ENCODE data around the gene CHRNE. TPM values are rescaled to one million over a fixed set of nuclear protein-coding genes. Genes with fewer than 3 reads are reported as not detected.
A peak's percentile ranks its signal among the peaks of the same experiment; 100 is the strongest.

CHRNE gene
- polyA plus RNA-seq (2012; ENCODE audit: missing spikeins): 0.76 TPM

DNA sequence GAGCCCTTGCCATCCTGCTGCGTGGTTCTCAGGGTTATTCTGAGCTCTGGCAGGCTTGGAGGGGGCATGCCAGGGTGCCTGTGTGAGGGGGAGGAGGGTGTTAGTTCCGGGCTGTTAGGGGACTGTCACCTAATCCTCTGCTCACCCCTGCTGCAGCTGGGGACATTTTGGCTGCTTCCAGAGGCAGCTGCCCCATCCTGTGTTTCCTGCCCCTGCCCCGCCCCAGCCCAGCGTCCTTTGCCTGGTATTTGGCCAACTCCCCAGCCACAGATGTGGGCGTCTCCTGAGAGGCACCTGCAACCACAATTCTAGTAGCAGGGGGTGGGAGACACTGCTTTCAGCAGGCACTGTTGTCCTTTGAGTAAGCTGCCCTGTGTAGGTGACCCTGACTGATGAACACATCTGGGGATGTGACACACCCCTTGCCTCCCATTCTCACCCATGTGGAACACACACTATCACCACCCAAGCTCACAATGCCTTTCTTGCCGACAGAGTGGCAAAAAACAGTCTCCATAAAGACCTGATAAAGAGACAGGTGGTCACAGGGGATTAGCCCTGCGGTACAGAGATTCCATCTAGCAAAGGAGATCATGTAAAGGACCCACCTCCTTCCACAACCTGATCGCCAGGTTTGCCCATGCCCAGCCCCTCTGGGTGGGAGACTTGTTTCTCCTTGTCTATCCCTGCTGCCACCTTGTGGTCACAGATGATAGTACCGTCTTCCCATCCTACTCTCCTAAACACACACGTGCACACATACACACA, at the start of gene CHRNE:
Gene CHRNE (minus strand): TSS at position 48 of the 768 bp plus-strand sequence. CDS start 35 bp downstream, at position 13.
- TF ChIP-seq POLR2AphosphoS5 (IDR thresholded peaks at IDR 0.05; ENCODE audit: low read depth, low read length) (no peak), POLR2A (IDR thresholded peaks at IDR 0.05; ENCODE audit: low read depth, low read length) (no peak), TAF1 (IDR thresholded peaks at IDR 0.05; ENCODE audit: borderline replicate concordance, low read depth, low read length) (no peak)
- FAIRE-seq (peak; percentile 95), DNase-seq (ENCODE audit: insufficient read length) (peak; percentile 41)

DNA sequence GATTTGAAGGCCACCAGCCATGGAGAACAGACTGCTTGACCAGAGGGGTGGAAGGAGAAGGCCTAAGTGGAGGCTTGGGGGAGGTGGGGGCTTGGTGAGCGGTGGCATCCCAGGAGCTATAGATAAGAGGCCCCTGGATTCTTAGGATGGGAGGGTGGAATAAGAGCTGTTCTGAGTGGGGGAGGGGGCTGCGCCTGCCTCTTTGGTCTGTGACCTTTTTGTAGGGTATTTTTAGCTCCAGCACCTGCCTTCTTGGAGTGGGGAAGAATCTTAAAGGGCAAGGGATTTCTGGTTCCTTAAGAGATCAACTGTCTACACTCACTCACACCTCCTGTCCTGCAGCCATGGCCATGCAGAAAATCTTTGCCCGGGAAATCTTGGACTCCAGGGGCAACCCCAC, 48.6 kb upstream of the CHRNE start:
- TF ChIP-seq TAF1 (IDR thresholded peaks at IDR 0.05; ENCODE audit: borderline replicate concordance, low read depth, low read length) (no peak), POLR2A (IDR thresholded peaks at IDR 0.05; ENCODE audit: low read depth, low read length) (no peak), POLR2AphosphoS5 (IDR thresholded peaks at IDR 0.05; ENCODE audit: low read depth, low read length) (no peak)
- no peak for FAIRE-seq
- no peak for DNase-seq (ENCODE audit: insufficient read length)

DNA sequence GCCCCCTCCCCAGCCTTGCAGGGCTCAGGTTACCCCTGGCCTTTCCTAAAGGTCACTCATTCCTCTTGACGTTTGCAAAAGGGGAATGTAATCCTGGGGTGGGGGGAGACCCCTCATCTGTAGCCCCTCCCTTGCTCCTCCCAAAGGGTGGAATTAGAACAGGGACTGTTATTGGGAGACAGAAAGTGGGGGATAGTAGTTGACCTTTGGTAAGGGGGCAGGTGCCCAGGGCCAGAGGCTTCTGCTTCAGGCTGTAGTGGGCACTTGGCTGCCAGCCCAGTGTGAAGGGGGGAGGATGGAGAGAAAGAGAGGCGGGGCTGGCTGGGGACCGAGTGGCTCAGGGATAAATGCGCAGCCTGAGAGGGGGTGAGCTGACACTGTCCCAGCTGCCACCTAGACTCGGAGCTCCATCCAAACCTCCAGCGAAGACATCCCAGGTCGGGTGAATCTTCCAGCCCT, 47.9 kb upstream of the CHRNE start, which contains the start of gene ENO3:
Gene ENO3 (plus strand): TSS at position 374 of the 459 bp plus-strand sequence. CDS start 711 bp downstream, outside the sequence.
- TF ChIP-seq POLR2A (IDR thresholded peaks at IDR 0.05; ENCODE audit: low read depth, low read length): no peak
- TF ChIP-seq TAF1 (IDR thresholded peaks at IDR 0.05; ENCODE audit: borderline replicate concordance, low read depth, low read length): no peak
- no peak; the same call in 1 of the 2 replicates for TF ChIP-seq POLR2AphosphoS5 (IDR thresholded peaks at IDR 0.05; ENCODE audit: low read depth, low read length)
- no peak for DNase-seq (ENCODE audit: insufficient read length)
- FAIRE-seq: no peak

DNA sequence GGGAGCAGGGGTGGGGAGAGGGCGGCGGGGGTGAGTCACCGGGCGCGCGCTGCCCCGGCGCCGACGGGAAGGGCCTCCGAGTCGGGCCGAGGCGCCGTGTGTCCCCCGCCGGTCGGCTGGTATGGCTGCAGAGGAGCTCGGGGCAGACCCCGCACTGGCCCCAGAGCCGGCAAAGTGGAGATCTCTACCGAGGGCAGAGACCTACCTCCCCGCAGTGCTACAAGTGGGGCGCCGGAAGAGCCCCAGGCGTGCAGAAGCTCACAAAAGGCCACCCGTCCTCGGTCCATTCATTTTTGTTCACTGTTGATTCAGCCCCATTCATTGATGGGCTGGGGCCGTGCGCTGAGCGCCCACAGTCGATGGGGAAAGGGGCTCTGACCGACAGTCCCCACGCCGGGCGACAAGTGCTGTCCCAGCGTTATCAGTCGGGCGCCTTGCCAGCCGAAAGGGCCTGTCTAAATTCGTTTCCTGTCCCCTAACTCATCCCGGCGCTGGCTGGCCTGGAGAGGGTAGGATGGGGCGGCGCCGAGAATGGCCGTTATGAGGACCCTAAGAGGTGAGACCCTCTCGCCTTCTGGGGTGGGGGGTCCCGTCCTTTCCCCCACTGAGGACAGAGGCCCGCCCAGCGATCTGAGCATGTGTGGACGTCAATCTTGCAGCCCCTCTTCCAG, 47.3 kb upstream of the CHRNE start:
- no peak for DNase-seq (ENCODE audit: insufficient read length)
- peak; percentile 85 for FAIRE-seq
- TF ChIP-seq TAF1 (IDR thresholded peaks at IDR 0.05; ENCODE audit: borderline replicate concordance, low read depth, low read length): no peak
- TF ChIP-seq POLR2A (IDR thresholded peaks at IDR 0.05; ENCODE audit: low read depth, low read length): peak; percentile 60; the same call in 1 of the 2 replicates
- peak; percentile 64 for TF ChIP-seq POLR2AphosphoS5 (IDR thresholded peaks at IDR 0.05; ENCODE audit: low read depth, low read length)

DNA sequence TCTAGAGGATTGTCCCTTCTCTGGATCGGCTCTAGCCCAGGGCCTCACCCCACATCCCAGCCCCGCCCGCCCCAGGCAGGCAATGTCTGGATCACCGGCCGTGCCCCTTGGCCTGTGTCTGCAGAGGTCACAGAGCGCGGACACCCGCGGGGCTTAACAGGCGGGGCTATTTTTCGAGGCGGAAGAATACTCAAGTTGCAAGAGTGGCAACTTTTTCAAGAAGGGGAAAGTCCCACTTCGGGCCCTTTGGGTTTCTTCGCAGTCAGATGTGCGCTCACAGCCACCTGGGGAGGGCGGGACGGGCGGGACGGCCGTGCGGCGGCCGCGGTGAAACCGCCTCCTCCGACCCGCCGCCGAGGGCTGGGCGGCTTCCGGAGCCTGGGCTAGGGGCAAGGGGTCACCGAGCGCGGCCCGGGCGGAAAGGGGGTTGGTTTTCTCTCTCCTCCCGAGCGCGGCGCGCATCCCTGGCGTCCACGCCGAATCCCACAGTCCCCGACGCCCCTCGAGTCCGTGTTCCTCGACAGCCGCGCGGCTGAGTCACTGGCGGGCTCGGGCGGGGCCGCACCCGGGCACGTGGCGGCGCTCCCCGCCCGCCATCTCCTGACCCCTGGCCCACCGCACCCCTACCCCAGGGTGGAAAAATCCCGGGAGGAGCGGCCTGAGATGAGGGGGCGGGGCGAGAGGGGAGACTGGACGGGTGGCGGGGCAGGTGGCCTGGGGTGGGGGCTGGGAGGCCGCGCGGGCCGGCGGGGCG, 46.6 kb upstream of the CHRNE start:
- no peak for DNase-seq (ENCODE audit: insufficient read length)
- FAIRE-seq: peak; percentile 90
- no peak for TF ChIP-seq POLR2A (IDR thresholded peaks at IDR 0.05; ENCODE audit: low read depth, low read length)
- 0 out of 2 replicates have a peak, but pooled peaks have one; percentile 13 for TF ChIP-seq POLR2AphosphoS5 (IDR thresholded peaks at IDR 0.05; ENCODE audit: low read depth, low read length)
- TF ChIP-seq TAF1 (IDR thresholded peaks at IDR 0.05; ENCODE audit: borderline replicate concordance, low read depth, low read length): peak; percentile 75; the same call in 1 of the 2 replicates

DNA sequence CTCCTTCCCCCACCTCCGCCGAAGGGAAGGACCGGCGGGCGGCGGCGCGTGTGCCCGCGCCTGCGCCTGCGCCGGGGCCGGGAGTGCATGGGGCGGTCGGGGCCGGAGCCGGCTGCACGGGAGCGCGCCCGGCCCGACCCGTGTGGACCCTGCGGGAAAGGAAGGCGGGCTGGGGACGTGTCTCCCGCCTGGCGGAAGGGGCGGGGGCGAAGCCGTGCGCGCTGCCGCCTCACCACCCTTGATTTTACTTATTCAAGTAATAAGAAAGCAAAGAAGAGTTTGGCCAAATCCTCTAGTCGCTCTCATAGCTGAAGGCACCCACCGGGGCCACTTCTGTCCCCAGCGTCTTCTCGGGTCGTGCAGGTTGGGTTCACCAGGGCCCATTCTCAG, 46.0 kb upstream of the CHRNE start:
- no peak for FAIRE-seq
- DNase-seq (ENCODE audit: insufficient read length): peak; percentile 88
- TF ChIP-seq TAF1 (IDR thresholded peaks at IDR 0.05; ENCODE audit: borderline replicate concordance, low read depth, low read length) (no peak), POLR2A (IDR thresholded peaks at IDR 0.05; ENCODE audit: low read depth, low read length) (no peak; the same call in 1 of the 2 replicates)

DNA sequence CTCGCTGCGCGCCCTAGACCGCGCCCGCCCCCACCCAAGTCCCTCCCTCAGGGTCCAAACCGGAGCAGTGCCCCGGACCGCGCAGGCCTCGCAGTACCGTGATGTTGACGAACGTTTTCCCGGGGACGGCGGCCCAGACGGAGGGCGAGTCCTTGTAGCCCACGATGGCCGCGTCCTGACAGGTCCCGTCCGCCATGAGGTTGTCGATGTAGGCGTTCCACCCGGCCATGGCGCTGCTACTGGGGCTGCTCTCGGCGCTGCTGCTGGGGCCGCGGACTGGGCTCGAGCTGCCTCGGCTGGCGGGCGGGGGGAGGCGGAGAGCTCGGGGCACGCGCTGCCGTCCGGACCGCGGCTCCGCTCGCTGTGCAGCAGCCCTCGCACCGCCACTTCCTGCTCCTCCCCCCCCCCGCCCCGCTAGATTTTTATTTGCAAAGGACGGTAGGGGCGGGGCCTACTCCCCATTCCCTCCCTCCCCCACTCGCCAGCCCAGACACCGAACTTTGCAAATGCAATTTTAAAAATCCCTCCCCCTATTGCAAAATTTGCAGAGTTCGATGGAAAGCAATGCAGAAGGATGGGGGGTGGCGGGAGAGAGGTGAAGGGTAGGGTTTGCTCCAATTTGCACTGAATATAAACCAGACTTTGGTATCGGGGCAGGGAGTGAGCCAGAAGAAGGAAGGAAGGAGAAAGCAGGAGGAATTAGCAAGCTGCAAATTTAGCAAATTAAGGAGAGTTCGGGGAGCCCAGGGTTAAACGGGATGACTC, 45.5 kb upstream of the CHRNE start, which contains the start of gene PFN1:
Gene PFN1 (minus strand): TSS at position 365 of the 765 bp plus-strand sequence. CDS start 136 bp downstream, at position 229.
- FAIRE-seq (peak; percentile 94), DNase-seq (ENCODE audit: insufficient read length) (no peak)
- TF ChIP-seq POLR2A (IDR thresholded peaks at IDR 0.05; ENCODE audit: low read depth, low read length) (peak; percentile 94), POLR2AphosphoS5 (IDR thresholded peaks at IDR 0.05; ENCODE audit: low read depth, low read length) (peak; percentile 92), TAF1 (IDR thresholded peaks at IDR 0.05; ENCODE audit: borderline replicate concordance, low read depth, low read length) (peak; percentile 79; the same call in 1 of the 2 replicates)

DNA sequence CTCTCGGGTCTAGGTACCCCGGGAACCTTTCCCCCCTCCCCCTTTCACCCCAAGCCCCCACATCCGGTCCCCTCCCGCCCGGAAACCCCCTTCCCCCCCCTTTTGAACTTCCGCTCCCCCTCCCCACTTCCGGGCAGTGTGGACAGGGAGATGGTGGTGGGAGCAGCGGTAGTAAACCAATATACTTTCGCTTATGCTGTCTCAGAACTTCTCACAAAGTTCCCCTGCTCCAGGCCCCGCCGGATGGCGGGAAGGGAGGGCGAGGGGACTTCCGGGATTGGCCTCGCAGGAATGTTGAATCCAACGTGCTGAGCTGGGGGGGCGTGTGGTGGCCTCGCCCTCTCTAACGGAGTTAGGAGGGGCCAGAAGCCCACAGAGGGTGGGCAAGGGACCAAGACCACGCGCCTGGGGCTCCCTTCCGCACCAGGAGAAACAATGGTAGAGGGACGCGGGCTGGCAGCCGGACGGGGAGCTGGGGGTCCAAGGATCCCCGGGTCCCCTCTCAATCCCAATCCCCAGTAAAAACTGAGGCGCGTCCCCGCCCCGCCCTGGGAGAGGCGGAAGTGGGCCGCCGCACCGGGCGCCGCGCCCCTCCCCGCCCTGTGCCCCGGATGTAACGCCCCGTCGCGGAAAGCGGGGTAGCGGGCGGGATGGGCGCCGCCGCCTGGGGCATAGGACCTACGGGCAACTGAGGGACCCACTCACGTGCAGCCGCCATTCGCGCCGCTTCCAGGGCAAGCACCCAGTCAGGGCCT, 44.7 kb upstream of the CHRNE start:
- TF ChIP-seq POLR2AphosphoS5 (IDR thresholded peaks at IDR 0.05; ENCODE audit: low read depth, low read length): peak; percentile 44; the same call in 1 of the 2 replicates
- TF ChIP-seq TAF1 (IDR thresholded peaks at IDR 0.05; ENCODE audit: borderline replicate concordance, low read depth, low read length): peak; percentile 68; the same call in 1 of the 2 replicates
- TF ChIP-seq POLR2A (IDR thresholded peaks at IDR 0.05; ENCODE audit: low read depth, low read length): peak; percentile 24; the same call in 1 of the 2 replicates
- DNase-seq (ENCODE audit: insufficient read length): no peak
- peak; percentile 96 for FAIRE-seq

DNA sequence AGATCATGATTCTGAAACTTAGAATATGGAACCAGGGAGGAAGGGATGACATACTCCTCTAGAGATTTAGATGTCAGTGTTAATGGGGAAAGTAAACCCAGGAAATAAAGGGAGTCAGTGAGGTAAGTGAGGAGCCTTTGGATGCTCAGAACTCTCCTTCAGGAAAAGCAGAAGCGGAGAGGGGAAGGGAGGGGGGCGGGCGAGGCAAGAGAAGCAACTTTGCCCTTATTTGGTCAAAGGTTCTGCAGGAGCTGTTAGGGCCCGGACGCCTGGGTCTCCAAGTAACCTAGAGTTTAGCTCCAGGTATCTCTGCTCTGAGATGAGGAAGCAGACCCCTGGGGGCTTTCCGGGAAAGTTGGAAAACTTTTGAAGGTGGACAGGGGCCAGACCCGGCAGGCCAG, 44.1 kb upstream of the CHRNE start:
- no peak for FAIRE-seq
- TF ChIP-seq TAF1 (IDR thresholded peaks at IDR 0.05; ENCODE audit: borderline replicate concordance, low read depth, low read length) (no peak), POLR2A (IDR thresholded peaks at IDR 0.05; ENCODE audit: low read depth, low read length) (peak; percentile 3; the same call in 1 of the 2 replicates)
- no peak for DNase-seq (ENCODE audit: insufficient read length)
